RWPE2 (cell line): ENCODE results near the gene TXLNA.

Source experiments
- ATAC-seq: fragments of 200-7000 bp; cut with Tn5 transposase; 3 replicates; pipeline ENCODE4 v1.9.1; 2021; ENCODE audit warnings: low read depth
- DNase-seq: peaks from one replicate; pipeline ENCODE4 v3.0.0-alpha.2; 2020; ENCODE audit warnings: low spot score
- H3K27ac ChIP-seq: fragments of 450-650 bp; 2 replicates; pipeline ENCODE4 v1.5.1; 2017; ENCODE audit warnings: mild to moderate bottlenecking; ENCODE audit not compliant: poor library complexity, severe bottlenecking
- H3K27me3 ChIP-seq: fragments of 250-450 bp; sonication (Bioruptor Pico); 2 replicates; pipeline ENCODE4 v1.5.1; 2021; ENCODE audit warnings: mild to moderate bottlenecking, moderate library complexity; ENCODE audit not compliant: insufficient read depth, poor library complexity, severe bottlenecking
- H3K36me3 ChIP-seq: fragments of 250-450 bp; sonication (Bioruptor Pico); 2 replicates; pipeline ENCODE4 v1.5.1; 2020; ENCODE audit warnings: low read depth, mild to moderate bottlenecking, moderate library complexity
- H3K4me1 ChIP-seq: fragments of 250-450 bp; sonication (Bioruptor Pico); 2 replicates; pipeline ENCODE4 v1.5.1; 2021; ENCODE audit warnings: mild to moderate bottlenecking, moderate library complexity; ENCODE audit not compliant: insufficient read depth, poor library complexity, severe bottlenecking
- H3K4me3 ChIP-seq: fragments of 250-450 bp; sonication (Bioruptor Pico); 2 replicates; pipeline ENCODE4 v1.5.1; 2021; ENCODE audit warnings: mild to moderate bottlenecking, moderate library complexity; ENCODE audit not compliant: severe bottlenecking
- H3K9me3 ChIP-seq: fragments of 250-450 bp; sonication (Bioruptor Pico); 2 replicates; pipeline ENCODE4 v1.5.1; 2021; ENCODE audit warnings: mild to moderate bottlenecking, moderate library complexity; ENCODE audit not compliant: severe bottlenecking
- TF ChIP-seq, protein P1 (sequence below): fragments of 450-650 bp; IDR thresholded peaks from one replicate; pipeline ENCODE4 v1.5.1; 2017; ENCODE audit warnings: mild to moderate bottlenecking, moderate library complexity; ENCODE audit not compliant: poor library complexity, severe bottlenecking

Gene TXLNA

GRCh38 chr1:32194984-32195383 is 15.5 kb downstream of the TXLNA start:
- Histone ChIP-seq H3K36me3 (peaks cover 70% of the 10 kb centered on the region), H3K27ac (no peak overlapping the region), H3K9me3 (no peaks in the 10 kb centered on the region), H3K27me3 (no peaks in the 10 kb centered on the region), H3K4me3 (no peak overlapping the region), H3K4me1 (no peaks in the 10 kb centered on the region)
- TF ChIP-seq, protein P1, sequence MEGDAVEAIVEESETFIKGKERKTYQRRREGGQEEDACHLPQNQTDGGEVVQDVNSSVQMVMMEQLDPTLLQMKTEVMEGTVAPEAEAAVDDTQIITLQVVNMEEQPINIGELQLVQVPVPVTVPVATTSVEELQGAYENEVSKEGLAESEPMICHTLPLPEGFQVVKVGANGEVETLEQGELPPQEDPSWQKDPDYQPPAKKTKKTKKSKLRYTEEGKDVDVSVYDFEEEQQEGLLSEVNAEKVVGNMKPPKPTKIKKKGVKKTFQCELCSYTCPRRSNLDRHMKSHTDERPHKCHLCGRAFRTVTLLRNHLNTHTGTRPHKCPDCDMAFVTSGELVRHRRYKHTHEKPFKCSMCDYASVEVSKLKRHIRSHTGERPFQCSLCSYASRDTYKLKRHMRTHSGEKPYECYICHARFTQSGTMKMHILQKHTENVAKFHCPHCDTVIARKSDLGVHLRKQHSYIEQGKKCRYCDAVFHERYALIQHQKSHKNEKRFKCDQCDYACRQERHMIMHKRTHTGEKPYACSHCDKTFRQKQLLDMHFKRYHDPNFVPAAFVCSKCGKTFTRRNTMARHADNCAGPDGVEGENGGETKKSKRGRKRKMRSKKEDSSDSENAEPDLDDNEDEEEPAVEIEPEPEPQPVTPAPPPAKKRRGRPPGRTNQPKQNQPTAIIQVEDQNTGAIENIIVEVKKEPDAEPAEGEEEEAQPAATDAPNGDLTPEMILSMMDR = no peak
- DNase-seq (no peak), ATAC-seq (no peak)

DNA sequence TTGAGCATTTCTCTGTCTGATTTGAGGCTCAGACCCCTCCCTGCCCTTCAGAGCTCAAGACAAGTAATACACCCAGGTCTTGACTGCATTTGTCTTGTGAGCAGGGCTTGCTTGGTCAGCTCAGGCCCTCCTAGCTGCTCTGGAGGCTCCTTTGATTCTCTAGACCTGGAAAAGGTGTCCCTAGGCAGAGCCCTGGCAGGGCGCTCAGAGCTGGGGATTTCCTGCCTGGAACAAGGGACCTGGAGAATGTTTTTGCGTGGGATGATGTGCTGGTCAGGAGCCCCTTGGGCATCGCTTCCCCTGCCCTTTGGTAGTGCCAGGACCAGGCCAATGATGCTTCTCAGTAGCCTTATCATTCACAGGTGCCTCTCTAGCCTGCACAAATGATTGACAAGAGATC is 16.1 kb downstream of the TXLNA start:
- H3K4me1 ChIP-seq = no peaks in the 10 kb centered on the region
- DNase-seq (no peak), ATAC-seq (no peak)
- H3K27me3 ChIP-seq = no peaks in the 10 kb centered on the region
- peaks cover 65% of the 10 kb centered on the region for H3K36me3 ChIP-seq
- H3K27ac ChIP-seq = no peak overlapping the region
- TF ChIP-seq, protein P1 = no peak
- H3K4me3 ChIP-seq = no peak overlapping the region
- H3K9me3 ChIP-seq = no peaks in the 10 kb centered on the region

- H3K4me1 ChIP-seq = no peaks in the 10 kb centered on the region
- H3K27me3 ChIP-seq = no peaks in the 10 kb centered on the region
- no peaks in the 10 kb centered on the region for H3K9me3 ChIP-seq
- ATAC-seq (no peak), DNase-seq (no peak)
- no peak overlapping the region for H3K27ac ChIP-seq
- H3K4me3 ChIP-seq = no peak overlapping the region
- peaks cover 58% of the 10 kb centered on the region for H3K36me3 ChIP-seq
- TF ChIP-seq, protein P1 = no peak
These were observed 16.7 kb downstream of the TXLNA start for GRCh38 chr1:32195972-32196823.

- DNase-seq (no peak), ATAC-seq (no peak; the same call in 2 of the 3 replicates)
- TF ChIP-seq, protein P1 = no peak
These were observed 17.6 kb downstream of the TXLNA start for GRCh38 chr1:32197074-32197473.

GRCh38 chr1:32197837-32198236 is 18.4 kb downstream of the TXLNA start:
- Histone ChIP-seq H3K4me3 (no peak overlapping the region), H3K27me3 (no peaks in the 10 kb centered on the region), H3K27ac (no peak overlapping the region), H3K36me3 (peaks cover 42% of the 10 kb centered on the region), H3K9me3 (no peaks in the 10 kb centered on the region), H3K4me1 (no peaks in the 10 kb centered on the region)
- ATAC-seq (no peak), DNase-seq (no peak)
- TF ChIP-seq, protein P1 = no peak

More at GRCh38 chr1:32197074-32197473, 17.6 kb downstream of the TXLNA start:
- Histone ChIP-seq H3K36me3 (peaks cover 50% of the 10 kb centered on the region), H3K9me3 (no peaks in the 10 kb centered on the region), H3K27ac (no peak overlapping the region), H3K4me1 (no peaks in the 10 kb centered on the region), H3K4me3 (no peak overlapping the region), H3K27me3 (no peaks in the 10 kb centered on the region)
